Omental fat pad (tissue), 4 donors: Measurements from ENCODE around the gene LTB4R. TPM values are rescaled to one million over a fixed set of nuclear protein-coding genes. Genes with fewer than 3 reads are reported as not detected.

ENCODE experiments used
- ATAC-seq: fragments of 150-250 bp; one replicate; pipeline ENCODE4 v1.9.1; 2016; ENCODE audit warnings: mild to moderate bottlenecking, moderate library complexity; ENCODE audit not compliant: low FRiP score
- DNase-seq: peaks from one replicate; pipeline ENCODE4 v3.0.0-alpha.2; 2019; ENCODE audit warnings: low spot score
- CTCF ChIP-seq, 3 donors: fragments of 450-650 bp; IDR thresholded peaks; one replicate each; pipeline ENCODE4 v1.5.1; 2016 to 2017; ENCODE audit warnings: antibody characterized with exemption in 3 of 3, mild to moderate bottlenecking in 3 of 3, moderate library complexity in 2 of 3
- small RNA-seq: library from RNA; depleted of rRNA; stranded (forward); fragments of <200 nt; gene quantifications from one replicate; pipeline ENCODE3, GENCODE V24; 2016
- total RNA-seq, 4 donors: library from RNA; depleted of rRNA; stranded (reverse); fragments of >200 nt; gene quantifications; one replicate each; pipeline ENCODE4 v1.1.0, GENCODE V29; 2016

The LTB4R gene
- total RNA-seq, 4 donors from 2014 or later, result 5.0 to 16.7 (median 12.6) TPM

- ATAC-seq (peak; percentile 74), DNase-seq (peak; percentile 72)
- peak in 1 of 3 donors; percentile 80 for TF ChIP-seq CTCF (IDR thresholded peaks at IDR 0.05)
Measured at GRCh38 chr14:24365600-24366412, 54.5 kb downstream of the LTB4R start.

GRCh38 chr14:24366413-24366720 lies 55.1 kb downstream of the LTB4R start:
- no peak for DNase-seq
- ATAC-seq, result no peak
- TF ChIP-seq CTCF (IDR thresholded peaks at IDR 0.05), result no peak

GRCh38 chr14:24366721-24367513 lies 55.6 kb downstream of the LTB4R start:
- no peak for TF ChIP-seq CTCF (IDR thresholded peaks at IDR 0.05)
- DNase-seq, result peak; percentile 58
- ATAC-seq, result peak; percentile 76

Small RNA genes lying within 50 kb of the gene (small RNA-seq; reads per million reads assigned to genes)
- not detected for gene RF00026

Other genes with a start within 250 kb of the LTB4R start
- gene CPNE6, start 239.9 kb upstream of the LTB4R start, total RNA-seq, result not detected
- 10 to 100 TPM; 33.6 to 53.4 (median 42.9) TPM for gene PCK2, start 217.2 kb upstream of the LTB4R start, total RNA-seq
- 10 to 100 TPM; 50.1 to 76.0 (median 54.4) TPM for gene DCAF11, start 196.7 kb upstream of the LTB4R start, total RNA-seq
- gene NRL, start 196.6 kb upstream of the LTB4R start, total RNA-seq, result 1 to 10 TPM in 3 of 4 donors, under 1 TPM in 1; 0.94 to 4.3 (median 1.3) TPM
- 1 to 10 TPM in 2 of 4 donors, under 1 TPM in 1, not detected in 1; 0.96 to 2.8 (median 1.2) TPM for gene FITM1, start 180.8 kb upstream of the LTB4R start, total RNA-seq
- gene PSME1, start 175.3 kb upstream of the LTB4R start, total RNA-seq, result 100 to 1,000 TPM in 1 of 4 donors, 10 to 100 TPM in 3; 89.1 to 158 (median 96.8) TPM
- gene EMC9, start 169.9 kb upstream of the LTB4R start, total RNA-seq, result 10 to 100 TPM in 2 of 4 donors, 1 to 10 TPM in 2; 6.3 to 15.3 (median 10.0) TPM
- gene PSME2, start 164.9 kb upstream of the LTB4R start, total RNA-seq, result 10 to 100 TPM; 32.8 to 86.4 (median 70.3) TPM
- gene RNF31, start 164.0 kb upstream of the LTB4R start, total RNA-seq, result 10 to 100 TPM; 26.6 to 64.2 (median 37.8) TPM
- gene IRF9, start 150.2 kb upstream of the LTB4R start, total RNA-seq, result 100 to 1,000 TPM in 1 of 4 donors, 10 to 100 TPM in 3; 39.4 to 126 (median 66.3) TPM
- 10 to 100 TPM in 3 of 4 donors, 1 to 10 TPM in 1; 6.7 to 31.4 (median 16.3) TPM for gene REC8, start 139.4 kb upstream of the LTB4R start, total RNA-seq
- 100 to 1,000 TPM in 1 of 4 donors, 10 to 100 TPM in 3; 24.1 to 108 (median 34.4) TPM for gene IPO4, start 122.7 kb upstream of the LTB4R start, total RNA-seq
- 10 to 100 TPM; 54.9 to 65.5 (median 60.9) TPM for gene TM9SF1, start 116.1 kb upstream of the LTB4R start, total RNA-seq
- under 1 TPM in 2 of 4 donors, not detected in 2; 0.36 to 0.46 TPM for gene TSSK4, start 105.8 kb upstream of the LTB4R start, total RNA-seq
- gene CHMP4A, start 98.0 kb upstream of the LTB4R start, total RNA-seq, result 10 to 100 TPM; 51.8 to 82.7 (median 64.7) TPM
- 10 to 100 TPM in 3 of 4 donors, 1 to 10 TPM in 1; 9.0 to 18.1 (median 12.5) TPM for gene MDP1, start 95.4 kb upstream of the LTB4R start, total RNA-seq
- gene NEDD8, start 79.1 kb upstream of the LTB4R start, total RNA-seq, result 100 to 1,000 TPM in 3 of 4 donors, 10 to 100 TPM in 1; 98.4 to 184 (median 126) TPM
- gene GMPR2, start 78.6 kb upstream of the LTB4R start, total RNA-seq, result 10 to 100 TPM; 36.3 to 69.0 (median 47.0) TPM
- gene TINF2, start 68.9 kb upstream of the LTB4R start, total RNA-seq, result 10 to 100 TPM; 46.1 to 80.1 (median 63.6) TPM
- 100 to 1,000 TPM in 2 of 4 donors, 10 to 100 TPM in 1, 1 to 10 TPM in 1; 2.0 to 114 (median 79.1) TPM for gene TGM1, start 48.3 kb upstream of the LTB4R start, total RNA-seq
- 10 to 100 TPM; 20.7 to 30.9 (median 25.0) TPM for gene RABGGTA, start 39.9 kb upstream of the LTB4R start, total RNA-seq
- gene DHRS1, start 11.7 kb upstream of the LTB4R start, total RNA-seq, result 10 to 100 TPM; 14.3 to 42.5 (median 23.7) TPM
- gene NOP9, start 11.7 kb upstream of the LTB4R start, total RNA-seq, result 10 to 100 TPM; 13.9 to 22.2 (median 17.8) TPM
- 10 to 100 TPM in 3 of 4 donors, 1 to 10 TPM in 1; 9.1 to 23.8 (median 14.3) TPM for gene CIDEB, start 3.5 kb upstream of the LTB4R start, total RNA-seq
- 1 to 10 TPM; 4.7 to 9.0 (median 7.9) TPM for gene LTB4R2, start 1.4 kb upstream of the LTB4R start, total RNA-seq
- 100 to 1,000 TPM in 1 of 4 donors, 10 to 100 TPM in 2, 1 to 10 TPM in 1; 9.7 to 144 (median 45.6) TPM for gene ADCY4, start 23.6 kb downstream of the LTB4R start, total RNA-seq
- 10 to 100 TPM in 2 of 4 donors, 1 to 10 TPM in 2; 9.0 to 18.0 (median 13.2) TPM for gene RIPK3, start 28.5 kb downstream of the LTB4R start, total RNA-seq
- 10 to 100 TPM in 3 of 4 donors, 1 to 10 TPM in 1; 9.2 to 53.3 (median 23.3) TPM for gene NFATC4, start 56.7 kb downstream of the LTB4R start, total RNA-seq
- 10 to 100 TPM in 3 of 4 donors, 1 to 10 TPM in 1; 4.6 to 24.9 (median 13.0) TPM for gene NYNRIN, start 87.5 kb downstream of the LTB4R start, total RNA-seq
- gene CBLN3, start 118.2 kb downstream of the LTB4R start, total RNA-seq, result 1 to 10 TPM; 1.2 to 4.4 (median 2.8) TPM
- gene KHNYN, start 118.5 kb downstream of the LTB4R start, total RNA-seq, result 10 to 100 TPM; 32.1 to 77.1 (median 43.5) TPM
- 10 to 100 TPM; 28.4 to 35.9 (median 31.8) TPM for gene SDR39U1, start 131.3 kb downstream of the LTB4R start, total RNA-seq
- 1 to 10 TPM in 1 of 4 donors, under 1 TPM in 1, not detected in 2; 0.84 to 1.4 TPM for gene CMA1, start 196.8 kb downstream of the LTB4R start, total RNA-seq